HCT116 (cell line): ENCODE measurements around the gene ABLIM1. TPM values are rescaled to one million over a fixed set of nuclear protein-coding genes. Genes with fewer than 3 reads are reported as not detected.

Experiments
- ATAC-seq: fragments of 200-7000 bp; cut with Tn5 transposase; 2 replicates; pipeline ENCODE4 v1.9.1; 2020; ENCODE audit warnings: mild to moderate bottlenecking, moderate library complexity
- BruUV-seq: library from RNA; stranded (reverse); fragments of 400-500 nt; replicated peaks from 2 replicates; lab custom pipeline; 2021; lab: Mats Ljungman, UMichigan
- CTCF ChIA-PET: fragments of 300-600 bp; sonication (Branson Sonifier 250); formaldehyde crosslinking; loops from one replicate; lab custom pipeline; 2021; ENCODE audit warnings: antibody characterized with exemption; lab: Charles Lee
- POLR2A ChIA-PET: fragments of 300-600, 350-600 bp; sonication (Branson Sonifier 250); formaldehyde crosslinking; loops from one replicate; lab custom pipeline; 2021; ENCODE audit warnings: antibody characterized with exemption; lab: Charles Lee
- RAD21 ChIA-PET, 2 experiments: fragments of 300-600 bp; sonication (Branson Sonifier 250); formaldehyde crosslinking; loops; one replicate each; lab custom pipeline; 2023; ENCODE audit warnings: low total read pairs in 2 of 2; ENCODE audit not compliant: uncharacterized antibody in 2 of 2, unreplicated experiment in 2 of 2, low non-redundant PET in 1 of 2; lab: Charles Lee
- DNase-seq: peaks from one replicate; pipeline ENCODE4 v3.0.0-alpha.2; 2010; ENCODE audit warnings: low read depth, low spot score
- H2AFZ ChIP-seq: fragments of 200-600 bp; shearing (Covaris generic), sonication (generic); 2 replicates; pipeline ENCODE4 v1.6.1; 2017; ENCODE audit warnings: low read depth, mixed run types, mixed read lengths, antibody characterized with exemption, low read length; ENCODE audit not compliant: poor library complexity, severe bottlenecking
- H3K27ac ChIP-seq: 2 replicates; pipeline ENCODE4 v1.5.1; 2012; ENCODE audit warnings: low read depth, low read length
- H3K27me3 ChIP-seq: fragments of 200-600 bp; sonication (generic); 2 replicates; pipeline ENCODE4 v1.6.1; 2016; ENCODE audit warnings: mixed run types, low read length, mixed read lengths; ENCODE audit not compliant: insufficient read depth
- H3K36me3 ChIP-seq, 2 experiments: fragments of 200-500 bp in 1 of 2; fragments of 200-600 bp in 1 of 2; sonication (Bioruptor generic) in 1 of 2; sonication (generic) in 1 of 2; 2 replicates each; pipeline versions ENCODE4 v1.5.1 to v1.6.1; 2014 to 2016; ENCODE audit warnings: low read length in 2 of 2, inconsistent platforms in 1 of 2, mixed read lengths in 1 of 2, mixed run types in 1 of 2; ENCODE audit not compliant: insufficient read depth in 2 of 2, control insufficient read depth in 1 of 2
- H3K4me1 ChIP-seq, 2 experiments: fragments of 200-600 bp in 1 of 2; sonication (generic) in 1 of 2; 2 replicates each; pipeline versions ENCODE4 v1.5.1 to v1.6.1; 2012 to 2017; ENCODE audit warnings: low read length in 2 of 2, inconsistent platforms in 1 of 2, mild to moderate bottlenecking in 1 of 2, mixed read lengths in 1 of 2, mixed run types in 1 of 2, moderate library complexity in 1 of 2; ENCODE audit not compliant: insufficient read depth in 2 of 2, control insufficient read depth in 1 of 2
- H3K4me2 ChIP-seq: fragments of 200-600 bp; sonication (generic); 2 replicates; pipeline ENCODE4 v1.6.1; 2017; ENCODE audit warnings: mixed run types, low read length, mixed read lengths
- H3K4me3 ChIP-seq, 2 experiments: fragments of 200-600 bp in 1 of 2; sonication (generic) in 1 of 2; replicated peaks in 1 of 2; 2 replicates each; pipeline ENCODE4 v1.5.1; 2011 to 2016; ENCODE audit warnings: low read length in 2 of 2, control low read depth in 1 of 2, low read depth in 1 of 2, mild to moderate bottlenecking in 1 of 2, mixed read lengths in 1 of 2, mixed run types in 1 of 2
- H3K79me2 ChIP-seq: fragments of 200-600 bp; sonication (generic); 2 replicates; pipeline ENCODE4 v1.6.1; 2017; ENCODE audit warnings: mild to moderate bottlenecking, mixed run types, low read length, moderate library complexity, mixed read lengths; ENCODE audit not compliant: insufficient read depth
- H3K9ac ChIP-seq: fragments of 200-600 bp; sonication (generic); 2 replicates; pipeline ENCODE4 v1.6.1; 2016; ENCODE audit warnings: low read length, mixed read lengths
- H3K9me2 ChIP-seq: fragments of 200-600 bp; sonication (generic), shearing (Covaris generic); 2 replicates; pipeline ENCODE4 v1.6.1; 2017; ENCODE audit warnings: mixed run types, mild to moderate bottlenecking, moderate library complexity; ENCODE audit not compliant: insufficient read depth
- H3K9me3 ChIP-seq, 2 experiments: fragments of 200-500 bp in 1 of 2; fragments of 200-600 bp in 1 of 2; sonication (Bioruptor generic) in 1 of 2; sonication (generic) in 1 of 2; 2 replicates each; pipeline ENCODE4 v1.6.1; 2014 to 2017; ENCODE audit warnings: low read length in 2 of 2, mixed read lengths in 2 of 2, inconsistent platforms in 1 of 2, low read depth in 1 of 2, mild to moderate bottlenecking in 1 of 2, mixed run types in 1 of 2, moderate library complexity in 1 of 2; ENCODE audit not compliant: control insufficient read depth in 1 of 2, insufficient read depth in 1 of 2
- H4K20me1 ChIP-seq: fragments of 200-600 bp; sonication (generic), shearing (Covaris generic); 2 replicates; pipeline ENCODE4 v1.6.1; 2017; ENCODE audit warnings: mixed run types, mild to moderate bottlenecking, moderate library complexity; ENCODE audit not compliant: insufficient read depth
- ATF3 ChIP-seq: IDR thresholded peaks from 2 replicates; pipeline ENCODE4 v1.6.1; 2012
- CBX3 ChIP-seq: IDR thresholded peaks from 2 replicates; pipeline ENCODE4 v1.6.1; 2012; ENCODE audit warnings: low read depth
- CEBPB ChIP-seq: IDR thresholded peaks from 2 replicates; pipeline ENCODE4 v1.6.1; 2012; ENCODE audit warnings: low read depth
- EGR1 ChIP-seq: IDR thresholded peaks from 2 replicates; pipeline ENCODE4 v1.6.1; 2012; ENCODE audit warnings: low read depth
- EZH2phosphoT487 ChIP-seq: fragments of 200-600 bp; IDR thresholded peaks from 2 replicates; pipeline ENCODE4 v1.6.1; 2018; ENCODE audit warnings: antibody characterized with exemption, borderline replicate concordance
- FOSL1 ChIP-seq: IDR thresholded peaks from 2 replicates; pipeline ENCODE4 v1.6.1; 2012; ENCODE audit warnings: low read depth
- MAX ChIP-seq: IDR thresholded peaks from 2 replicates; pipeline ENCODE4 v1.6.1; 2012
- POLR2A ChIP-seq: IDR thresholded peaks from 2 replicates; pipeline ENCODE4 v1.7.0; 2011; ENCODE audit warnings: borderline replicate concordance; ENCODE audit not compliant: insufficient read depth, insufficient read length; ENCODE audit errors: extremely low read depth
- POLR2AphosphoS5 ChIP-seq: IDR thresholded peaks from 2 replicates; pipeline ENCODE4 v1.6.1; 2011; ENCODE audit warnings: mild to moderate bottlenecking, low read depth, low read length, moderate library complexity
- RAD21 ChIP-seq: IDR thresholded peaks from 2 replicates; pipeline ENCODE4 v1.6.1; 2012; ENCODE audit warnings: low read depth, mild to moderate bottlenecking
- REST ChIP-seq: IDR thresholded peaks from 2 replicates; pipeline ENCODE4 v1.6.1; 2012; ENCODE audit warnings: low read depth
- SP1 ChIP-seq: IDR thresholded peaks from 2 replicates; pipeline ENCODE4 v1.6.1; 2012; ENCODE audit warnings: low read depth
- TCF7L2 ChIP-seq: IDR thresholded peaks from 2 replicates; pipeline ENCODE4 v1.7.0; 2011; ENCODE audit warnings: borderline replicate concordance, inconsistent platforms; ENCODE audit not compliant: insufficient read depth, insufficient read length; ENCODE audit errors: extremely low read depth
- YY1 ChIP-seq: IDR thresholded peaks from 2 replicates; pipeline ENCODE4 v1.6.1; 2011; ENCODE audit warnings: low read length, low read depth, moderate library complexity, mild to moderate bottlenecking; ENCODE audit not compliant: insufficient replicate concordance; ENCODE audit errors: extremely low read depth
- ZFX ChIP-seq: fragments of 450-650 bp; IDR thresholded peaks from 2 replicates; pipeline ENCODE4 v1.6.1; 2017
- intact Hi-C: fragments of 100-400 bp; cut with micrococcal nuclease; formaldehyde crosslinking; loops from 2 replicates; pipeline ENCODE4 v1.10.0; 2022
- total RNA-seq: library from RNA; stranded (reverse); gene quantifications from one replicate; pipeline ENCODE4 v1.2.1, GENCODE V29; 2021; ENCODE audit not compliant: unreplicated experiment

The ABLIM1 gene
- total RNA-seq, 1 experiment from 2014 or later, result 96.2 TPM

GRCh38 chr10:114426476-114426875 lies 231.6 kb downstream of the ABLIM1 start (continued):
- TF ChIP-seq REST (no peak), EZH2phosphoT487 (no peak), POLR2AphosphoS5 (no peak), EGR1 (no peak), CBX3 (no peak), CEBPB (no peak)

GRCh38 chr10:114420811-114421485 lies 237.1 kb downstream of the ABLIM1 start:
- H3K79me2 ChIP-seq, result no peaks in the 10 kb centered on the region
- ChIA-PET POLR2A (no interaction called here), RAD21 (no interaction called here), CTCF (no interaction called here)
- no peaks in the 10 kb centered on the region for H3K9me3 ChIP-seq
- H3K27me3 ChIP-seq, result peaks cover 27% of the 10 kb centered on the region
- no peaks in the 10 kb centered on the region for H4K20me1 ChIP-seq
- H2AFZ ChIP-seq, result no peak overlapping the region
- no TSS peak for BruUV-seq
- no peak for DNase-seq
- intact Hi-C loops, result no loop called here
- peak; percentile 20; the same call in 1 of the 2 replicates for ATAC-seq
- H3K9ac ChIP-seq, result no peak overlapping the region
- H3K4me1 ChIP-seq, result no peaks in the 10 kb centered on the region
- no peaks in the 10 kb centered on the region for H3K36me3 ChIP-seq
- H3K9me2 ChIP-seq, result no peaks in the 10 kb centered on the region
- H3K4me2 ChIP-seq, result no peak overlapping the region
- no peak overlapping the region for H3K27ac ChIP-seq
- H3K4me3 ChIP-seq, result no peak overlapping the region
- TF ChIP-seq TCF7L2 (no peak), MAX (no peak), POLR2A (no peak), YY1 (no peak), FOSL1 (no peak), ZFX (no peak), ATF3 (no peak), RAD21 (no peak), EZH2phosphoT487 (no peak), REST (no peak), SP1 (no peak)
